HEK293 (cell line): Measurements from ENCODE around the gene IL36G.

Experiments used
- CTCF ChIA-PET: fragments of 350-600 bp; formaldehyde crosslinking; extraction: SDS; loops from one replicate; lab custom pipeline; 2021; ENCODE audit warnings: antibody characterized with exemption; lab: Yijun Ruan, JAX
- POLR2A ChIA-PET: fragments of 300-600 bp; formaldehyde crosslinking; extraction: SDS; loops from one replicate; lab custom pipeline; 2020; ENCODE audit warnings: antibody characterized with exemption, inconsistent platforms; lab: Yijun Ruan, JAX
- H3K27ac ChIP-seq: fragments of 200-500 bp; sonication (Bioruptor generic); 2 replicates; pipeline ENCODE4 v1.5.1; 2014; ENCODE audit warnings: low read depth, low read length, control low read depth, inconsistent platforms; ENCODE audit errors: extremely low read depth
- H3K36me3 ChIP-seq, 2 experiments: fragments of 200-500 bp in 1 of 2; sonication (Bioruptor generic) in 1 of 2; 1 replicate in 1 of 2; 2 replicates in 1 of 2; pipeline ENCODE4 v1.5.1; 2014 to 2017; ENCODE audit warnings: inconsistent platforms in 2 of 2, low read length in 2 of 2; ENCODE audit not compliant: control insufficient read depth in 2 of 2, insufficient read depth in 1 of 2
- H3K4me1 ChIP-seq: fragments of 200-500 bp; sonication (Bioruptor generic); 2 replicates; pipeline ENCODE4 v1.5.1; 2014; ENCODE audit warnings: mild to moderate bottlenecking, low read length, inconsistent platforms; ENCODE audit not compliant: control insufficient read depth, insufficient read depth
- H3K4me3 ChIP-seq: 2 replicates; pipeline ENCODE4 v1.5.1; 2011; ENCODE audit warnings: low read depth, mild to moderate bottlenecking, control low read depth, low read length, moderate library complexity
- H3K9me3 ChIP-seq: fragments of 200-500 bp; sonication (Bioruptor generic); 2 replicates; pipeline ENCODE4 v1.5.1; 2014; ENCODE audit warnings: low read depth, low read length, inconsistent platforms; ENCODE audit not compliant: control insufficient read depth, insufficient read depth
- CTCF ChIP-seq: fragments of 450-650 bp; formaldehyde crosslinking; IDR thresholded peaks from 2 replicates; pipeline ENCODE4 v1.5.1; 2016; ENCODE audit warnings: missing biosample characterization, missing genetic modification characterization
- GLIS1 ChIP-seq: fragments of 450-650 bp; formaldehyde crosslinking; IDR thresholded peaks from 2 replicates; pipeline ENCODE4 v1.5.1; 2016; ENCODE audit warnings: missing biosample characterization, missing genetic modification characterization
- HOXD13 ChIP-seq: sonication (generic); formaldehyde crosslinking; IDR thresholded peaks from 2 replicates; pipeline ENCODE4 v1.8.0; 2022; ENCODE audit warnings: missing genetic modification reagents, borderline replicate concordance
- SCRT1 ChIP-seq: fragments of 450-650 bp; formaldehyde crosslinking; IDR thresholded peaks from 2 replicates; pipeline ENCODE4 v1.5.1; 2016; ENCODE audit warnings: missing biosample characterization, missing genetic modification characterization, borderline replicate concordance
- SCRT2 ChIP-seq: fragments of 450-650 bp; formaldehyde crosslinking; IDR thresholded peaks from 2 replicates; pipeline ENCODE4 v1.5.1; 2016; ENCODE audit warnings: missing biosample characterization, missing genetic modification characterization
- ZBTB21 ChIP-seq: fragments of 450-650 bp; formaldehyde crosslinking; IDR thresholded peaks from 2 replicates; pipeline ENCODE4 v1.5.1; 2017; ENCODE audit warnings: missing biosample characterization, missing genetic modification characterization
- ZIC2 ChIP-seq: fragments of 450-650 bp; formaldehyde crosslinking; IDR thresholded peaks from 2 replicates; pipeline ENCODE4 v1.5.1; 2016; ENCODE audit warnings: missing biosample characterization, missing genetic modification characterization
- ZNF157 ChIP-seq: fragments of 450-650 bp; formaldehyde crosslinking; IDR thresholded peaks from 2 replicates; pipeline ENCODE4 v1.5.1; 2016; ENCODE audit warnings: missing biosample characterization, missing genetic modification characterization
- ZNF19 ChIP-seq: fragments of 450-650 bp; formaldehyde crosslinking; IDR thresholded peaks from 2 replicates; pipeline ENCODE4; 2016; ENCODE audit warnings: missing biosample characterization, missing genetic modification characterization, low read depth
- ZNF280D ChIP-seq: fragments of 450-650 bp; formaldehyde crosslinking; IDR thresholded peaks from 2 replicates; pipeline ENCODE4 v1.5.1; 2016; ENCODE audit warnings: missing biosample characterization, missing genetic modification characterization
- ZNF350 ChIP-seq: fragments of 450-650 bp; formaldehyde crosslinking; IDR thresholded peaks from 2 replicates; pipeline ENCODE4 v1.5.0; 2017; ENCODE audit warnings: missing biosample characterization, mild to moderate bottlenecking, missing genetic modification characterization
- ZNF416 ChIP-seq: fragments of 450-650 bp; formaldehyde crosslinking; IDR thresholded peaks from 2 replicates; pipeline ENCODE4 v1.5.1; 2016; ENCODE audit warnings: missing biosample characterization, missing genetic modification characterization
- ZNF433 ChIP-seq: fragments of 450-650 bp; formaldehyde crosslinking; IDR thresholded peaks from 2 replicates; pipeline ENCODE4 v1.5.1; 2016; ENCODE audit warnings: missing biosample characterization, missing genetic modification characterization, low read depth
- ZNF473 ChIP-seq: fragments of 450-650 bp; formaldehyde crosslinking; IDR thresholded peaks from 2 replicates; pipeline ENCODE4 v1.5.1; 2017; ENCODE audit warnings: missing biosample characterization, missing genetic modification characterization
- ZNF645 ChIP-seq: fragments of 450-650 bp; formaldehyde crosslinking; IDR thresholded peaks from 2 replicates; pipeline ENCODE4; 2016; ENCODE audit warnings: missing biosample characterization, missing genetic modification characterization
- ZNF654 ChIP-seq: fragments of 450-650 bp; formaldehyde crosslinking; IDR thresholded peaks from 2 replicates; pipeline ENCODE4 v1.5.1; 2016; ENCODE audit warnings: low read depth, missing biosample characterization, missing genetic modification characterization
- ZNF660 ChIP-seq: fragments of 450-650 bp; IDR thresholded peaks from 2 replicates; pipeline ENCODE4 v1.5.1; 2018; ENCODE audit warnings: missing biosample characterization, mild to moderate bottlenecking, missing genetic modification characterization
- ZNF837 ChIP-seq: fragments of 450-650 bp; formaldehyde crosslinking; IDR thresholded peaks from 2 replicates; pipeline ENCODE4 v1.5.1; 2016; ENCODE audit warnings: missing biosample characterization, missing genetic modification characterization
- TF ChIP-seq, protein P1 (sequence below): fragments of 450-650 bp; formaldehyde crosslinking; IDR thresholded peaks from 2 replicates; pipeline ENCODE4 v1.5.1; 2016; ENCODE audit warnings: missing biosample characterization, missing genetic modification characterization

Gene IL36G

GRCh38 chr2:112941753-112942653 is 35.8 kb upstream of the IL36G start:
- TF ChIP-seq ZNF654, result peak; percentile 84
- peak; percentile 94 for TF ChIP-seq SCRT2 (tag by site-specific recombination)
- TF ChIP-seq SCRT1 (tag by site-specific recombination), result peak; percentile 94
- no peak for TF ChIP-seq ZNF645
- peak; percentile 71 for TF ChIP-seq CTCF
- Histone ChIP-seq H3K4me3 (no peak overlapping the region), H3K36me3 (no peaks in the 10 kb centered on the region), H3K9me3 (no peaks in the 10 kb centered on the region), H3K4me1 (no peaks in the 10 kb centered on the region), H3K27ac (no peak overlapping the region)
- CTCF ChIA-PET, result interaction anchor here (0.5 to 4.9 kb wide), 63 partner anchors 11 to 1054 kb away, joined by 3 to 177 read pairs (median 4); partner anchors contain the start of genes IL36A, IL36G and IL37
- POLR2A ChIA-PET, result interaction anchor here (0.7 to 1.3 kb wide), 3 partner anchors 192 to 1010 kb away, joined by 3 to 7 read pairs (median 5); partner anchors contain the start of gene SLC20A1

DNA sequence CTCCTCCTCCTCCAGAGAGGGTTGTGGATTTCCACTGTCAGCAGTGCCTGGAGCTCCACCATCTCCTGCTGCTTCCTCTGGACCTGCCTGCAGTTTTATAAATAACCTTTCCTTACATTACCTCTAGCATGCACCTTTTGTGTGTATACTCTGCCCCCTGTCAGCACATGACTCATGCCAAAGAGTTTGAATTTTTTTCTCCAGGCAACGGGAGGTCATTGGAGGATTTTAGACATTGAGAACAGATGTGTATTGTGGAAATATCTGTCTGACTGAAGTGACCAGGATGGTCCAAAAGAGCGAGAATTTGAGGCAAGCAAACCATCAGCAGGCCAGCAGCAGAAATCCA is 35.2 kb upstream of the IL36G start:
- Histone ChIP-seq H3K27ac (no peak overlapping the region), H3K9me3 (no peaks in the 10 kb centered on the region)
- CTCF ChIA-PET, result interaction anchor here (0.5 to 4.9 kb wide), 27 partner anchors 11 to 1047 kb away, joined by 3 to 177 read pairs (median 7); partner anchors contain the start of gene IL36G
- TF ChIP-seq ZNF837 (tag by site-specific recombination) (no peak), GLIS1 (peak; percentile 78), ZIC2 (tag by site-specific recombination) (0 out of 2 replicates have a peak, but pooled peaks have one; percentile 19), ZNF157 (tag by site-specific recombination) (no peak), ZNF416 (no peak), ZBTB21 (tag by site-specific recombination) (no peak)
- TF ChIP-seq, all 188 proteins: peak for 2
- no peak overlapping the region for H3K4me3 ChIP-seq
- no peaks in the 10 kb centered on the region for H3K36me3 ChIP-seq
- POLR2A ChIA-PET, result no interaction called here
- H3K4me1 ChIP-seq, result no peaks in the 10 kb centered on the region

DNA sequence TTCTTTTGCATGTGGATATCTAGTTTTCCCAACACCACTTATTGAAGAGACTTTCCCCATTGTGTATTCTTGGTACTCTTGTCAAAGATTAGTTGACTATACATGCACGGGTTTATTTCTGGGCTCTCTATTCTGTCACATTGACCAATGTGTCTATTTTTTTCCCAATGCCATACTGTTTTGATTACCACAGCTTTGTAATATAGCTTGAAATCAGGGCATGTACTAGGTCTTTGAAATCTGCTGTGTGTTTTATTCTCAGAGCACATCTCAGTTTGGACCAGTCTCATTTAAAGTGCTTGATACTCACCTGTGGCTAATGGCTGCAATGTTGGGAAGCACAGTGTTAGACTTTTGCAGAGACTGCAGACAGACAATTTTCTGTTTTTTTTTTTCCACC is 32.8 kb upstream of the IL36G start:
- Histone ChIP-seq H3K27ac (no peak overlapping the region), H3K9me3 (no peaks in the 10 kb centered on the region), H3K4me1 (no peaks in the 10 kb centered on the region), H3K36me3 (no peaks in the 10 kb centered on the region), H3K4me3 (no peak overlapping the region)
- CTCF ChIA-PET, result interaction anchor here (1.0 to 2.0 kb wide), 5 partner anchors 9 to 196 kb away, joined by 3 to 12 read pairs (median 4); no protein-coding TSS in a partner anchor
- POLR2A ChIA-PET, result no interaction called here
- TF ChIP-seq, protein P1, sequence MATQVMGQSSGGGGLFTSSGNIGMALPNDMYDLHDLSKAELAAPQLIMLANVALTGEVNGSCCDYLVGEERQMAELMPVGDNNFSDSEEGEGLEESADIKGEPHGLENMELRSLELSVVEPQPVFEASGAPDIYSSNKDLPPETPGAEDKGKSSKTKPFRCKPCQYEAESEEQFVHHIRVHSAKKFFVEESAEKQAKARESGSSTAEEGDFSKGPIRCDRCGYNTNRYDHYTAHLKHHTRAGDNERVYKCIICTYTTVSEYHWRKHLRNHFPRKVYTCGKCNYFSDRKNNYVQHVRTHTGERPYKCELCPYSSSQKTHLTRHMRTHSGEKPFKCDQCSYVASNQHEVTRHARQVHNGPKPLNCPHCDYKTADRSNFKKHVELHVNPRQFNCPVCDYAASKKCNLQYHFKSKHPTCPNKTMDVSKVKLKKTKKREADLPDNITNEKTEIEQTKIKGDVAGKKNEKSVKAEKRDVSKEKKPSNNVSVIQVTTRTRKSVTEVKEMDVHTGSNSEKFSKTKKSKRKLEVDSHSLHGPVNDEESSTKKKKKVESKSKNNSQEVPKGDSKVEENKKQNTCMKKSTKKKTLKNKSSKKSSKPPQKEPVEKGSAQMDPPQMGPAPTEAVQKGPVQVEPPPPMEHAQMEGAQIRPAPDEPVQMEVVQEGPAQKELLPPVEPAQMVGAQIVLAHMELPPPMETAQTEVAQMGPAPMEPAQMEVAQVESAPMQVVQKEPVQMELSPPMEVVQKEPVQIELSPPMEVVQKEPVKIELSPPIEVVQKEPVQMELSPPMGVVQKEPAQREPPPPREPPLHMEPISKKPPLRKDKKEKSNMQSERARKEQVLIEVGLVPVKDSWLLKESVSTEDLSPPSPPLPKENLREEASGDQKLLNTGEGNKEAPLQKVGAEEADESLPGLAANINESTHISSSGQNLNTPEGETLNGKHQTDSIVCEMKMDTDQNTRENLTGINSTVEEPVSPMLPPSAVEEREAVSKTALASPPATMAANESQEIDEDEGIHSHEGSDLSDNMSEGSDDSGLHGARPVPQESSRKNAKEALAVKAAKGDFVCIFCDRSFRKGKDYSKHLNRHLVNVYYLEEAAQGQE (tag by site-specific recombination), result no peak
- TF ChIP-seq ZNF473 (tag by site-specific recombination), result no peak
- TF ChIP-seq ZNF350 (tag by site-specific recombination), result no peak
- TF ChIP-seq ZNF280D (tag by site-specific recombination), result 0 out of 2 replicates have a peak, but pooled peaks have one; percentile 59
- TF ChIP-seq HOXD13 (CRISPR knock-in tag), result no peak
- no peak for TF ChIP-seq ZNF19 (tag by site-specific recombination)
- TF ChIP-seq ZNF660, result no peak
- TF ChIP-seq ZNF433 (tag by site-specific recombination), result no peak
